ENCODE data around the gene CYP26C1. TPM values are rescaled to one million over a fixed set of nuclear protein-coding genes. Genes with fewer than 3 reads are reported as not detected.

The CYP26C1 gene
- total and polyA plus RNA-seq, 2 of the 13 experiments (the other 11 are each of a cell fraction or from before 2014, with no cell fraction given) = 0.02 TPM; not detected in 1

- H4K20me1 ChIP-seq (ENCODE audit: insufficient read depth, low read length) = no peaks in the 10 kb centered on the region
- H3K4me1 ChIP-seq (ENCODE audit: insufficient read depth, low read length) = no peaks in the 10 kb centered on the region
- no peak overlapping the region for H2AFZ ChIP-seq (ENCODE audit: low read length)
- no peaks in the 10 kb centered on the region for H3K36me3 ChIP-seq (replicated peaks in 1 of 2; ENCODE audit: control insufficient read depth in 1 of 2, insufficient read depth in 2 of 2, low read length in 2 of 2)
- no peak overlapping the region for H3K4me2 ChIP-seq (ENCODE audit: low read depth, low read length)
- TF ChIP-seq ZBTB49 (CRISPR knock-in tag; IDR thresholded peaks at IDR 0.05; ENCODE audit: borderline replicate concordance) = no peak
- TF ChIP-seq FOXC1 (CRISPR knock-in tag; IDR thresholded peaks at IDR 0.05; ENCODE audit: borderline replicate concordance) = no peak
- no peak for TF ChIP-seq ZNF747 (CRISPR knock-in tag; IDR thresholded peaks at IDR 0.05; ENCODE audit: borderline replicate concordance)
- no peak for TF ChIP-seq ZSCAN21 (CRISPR knock-in tag; IDR thresholded peaks at IDR 0.05; ENCODE audit: borderline replicate concordance)
- TF ChIP-seq ZNF740 (CRISPR knock-in tag; IDR thresholded peaks at IDR 0.05) = no peak
- no peak for TF ChIP-seq ZSCAN5A (CRISPR knock-in tag; IDR thresholded peaks at IDR 0.05; ENCODE audit: borderline replicate concordance)
- TF ChIP-seq LRRFIP1 (CRISPR knock-in tag; conservative IDR thresholded peaks at IDR 0.05) = no peak
- TF ChIP-seq ZNF562 (CRISPR knock-in tag; IDR thresholded peaks at IDR 0.05; ENCODE audit: borderline replicate concordance) = no peak
- TF ChIP-seq HNF4A (CRISPR knock-in tag; IDR thresholded peaks at IDR 0.05) = no peak
- ATAC-seq = no peak
- BruUV-seq (replicated peaks) = no TSS peak
- no peak overlapping the region for H3K27ac ChIP-seq (ENCODE audit: extremely low read length, insufficient read depth, low read length)
- DNase-seq (ENCODE audit: low spot score) = no peak
- no peaks in the 10 kb centered on the region; a peak in 1 of 5 replicates for H3K27me3 ChIP-seq (ENCODE audit: control insufficient read depth in 1 of 2, insufficient read depth in 2 of 2, low read length in 2 of 2)
- no peak overlapping the region for H3K4me3 ChIP-seq (replicated peaks in 1 of 3; ENCODE audit: insufficient read depth in 1 of 3, low read depth in 2 of 3, low read length in 3 of 3)
- CTCF ChIA-PET (ENCODE audit: low intra/inter-chr PET ratio, low total read pairs) = no interaction called here
- H3K79me2 ChIP-seq (ENCODE audit: insufficient read depth, low read length) = no peaks in the 10 kb centered on the region
- FAIRE-seq = no peak
- H3K9ac ChIP-seq (ENCODE audit: insufficient read depth, low read depth, low read length) = no peak overlapping the region
- WGBS (ENCODE audit: low lambda C conversion rate) = 0% methylated on average over 1 of the region's 5 CpGs
- H3K9me3 ChIP-seq (ENCODE audit: low read length) = no peaks in the 10 kb centered on the region
- POLR2A ChIA-PET = no interaction called here
- intact Hi-C loops (cut with micrococcal nuclease; ENCODE audit: unreplicated experiment) (no loop called here), in situ Hi-C loops (cut with HindIII; ENCODE audit: extremely low pct_ligation_motif_present, low pct_unique_long_range_greater_than_20kb) (no loop called here)
These were observed 36.3 kb downstream of the CYP26C1 start for GRCh38 chr10:93096901-93097300.
